NCI-H510A treated with DMSO at 0.1 percent for 48 hours (cell line): ENCODE results near the gene FOXJ3.

Experiments used
- DNase-seq: peaks from one replicate; lab custom pipeline; 2025; lab: John Stamatoyannopoulos, UW

The FOXJ3 gene

DNA sequence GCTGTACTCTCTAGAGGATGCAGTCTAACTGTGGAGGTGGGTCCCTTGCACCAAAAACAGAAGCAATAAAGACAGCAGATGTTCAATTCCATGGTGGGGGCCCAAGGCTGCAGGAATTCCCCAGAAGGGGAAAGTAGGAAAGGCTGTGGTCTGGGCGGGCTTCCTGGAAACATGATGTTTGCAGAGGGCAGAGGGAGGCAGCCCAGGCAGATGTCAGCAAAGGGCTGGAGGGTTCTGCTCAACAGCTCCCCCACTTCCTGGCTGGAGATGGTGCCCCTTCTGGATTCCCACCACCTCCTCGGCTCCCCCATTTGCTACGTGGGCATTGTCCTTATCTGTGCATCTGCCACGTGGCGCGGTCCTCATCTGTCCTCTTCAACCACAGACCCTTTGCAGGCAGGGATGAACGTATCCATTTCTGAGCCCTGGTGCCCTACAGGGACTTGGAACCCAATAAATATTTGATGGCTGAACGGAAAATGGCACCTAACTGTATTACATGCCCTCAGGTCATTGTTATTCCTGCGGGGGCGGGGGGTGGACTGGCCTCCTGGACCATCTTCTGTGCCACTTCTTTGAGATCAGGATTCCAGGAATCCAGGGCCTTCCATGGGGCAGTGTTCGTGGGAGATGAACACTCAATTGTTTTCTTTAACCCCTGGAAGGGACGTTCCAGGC, 190.2 kb downstream of the FOXJ3 start:
- DNase-seq: no peak

DNA sequence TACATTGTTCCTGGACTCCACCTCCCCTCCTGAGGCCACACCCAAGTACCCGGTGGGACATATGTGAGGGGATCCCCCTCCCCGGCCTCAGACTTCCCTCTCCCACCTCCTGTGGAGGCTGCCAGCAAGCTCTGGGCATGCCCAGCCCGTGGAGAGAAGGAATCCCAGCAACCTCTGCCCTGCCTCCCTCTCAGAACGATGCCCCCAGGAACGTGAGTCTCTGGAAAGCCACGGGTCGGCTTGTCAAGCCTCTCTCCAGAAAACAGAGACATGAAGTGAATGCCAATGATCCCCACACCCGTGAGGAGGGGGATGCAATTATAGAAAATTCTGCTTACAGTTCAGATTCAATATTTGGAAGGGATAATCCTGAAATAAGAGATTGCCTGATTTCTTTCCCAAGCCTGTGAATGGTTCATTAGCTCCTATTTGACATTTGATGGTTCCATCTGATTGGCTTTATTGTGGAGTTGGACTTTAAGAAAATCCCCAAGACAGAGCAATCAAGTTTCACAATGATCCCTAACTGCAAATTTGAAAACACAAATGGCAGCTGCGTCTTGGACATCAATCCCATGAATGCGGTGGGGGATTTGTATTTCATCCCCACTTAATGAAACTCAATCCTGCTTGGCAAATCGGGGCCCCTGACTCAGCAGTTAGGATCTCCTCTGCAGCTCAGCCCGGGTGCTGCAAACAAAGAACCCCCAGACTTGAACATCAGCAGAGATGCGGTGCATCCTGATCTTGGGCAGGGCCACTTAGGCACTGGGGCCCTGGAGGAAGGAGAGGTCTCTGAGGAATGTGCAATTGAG, 190.9 kb downstream of the FOXJ3 start:
- no peak for DNase-seq

DNA sequence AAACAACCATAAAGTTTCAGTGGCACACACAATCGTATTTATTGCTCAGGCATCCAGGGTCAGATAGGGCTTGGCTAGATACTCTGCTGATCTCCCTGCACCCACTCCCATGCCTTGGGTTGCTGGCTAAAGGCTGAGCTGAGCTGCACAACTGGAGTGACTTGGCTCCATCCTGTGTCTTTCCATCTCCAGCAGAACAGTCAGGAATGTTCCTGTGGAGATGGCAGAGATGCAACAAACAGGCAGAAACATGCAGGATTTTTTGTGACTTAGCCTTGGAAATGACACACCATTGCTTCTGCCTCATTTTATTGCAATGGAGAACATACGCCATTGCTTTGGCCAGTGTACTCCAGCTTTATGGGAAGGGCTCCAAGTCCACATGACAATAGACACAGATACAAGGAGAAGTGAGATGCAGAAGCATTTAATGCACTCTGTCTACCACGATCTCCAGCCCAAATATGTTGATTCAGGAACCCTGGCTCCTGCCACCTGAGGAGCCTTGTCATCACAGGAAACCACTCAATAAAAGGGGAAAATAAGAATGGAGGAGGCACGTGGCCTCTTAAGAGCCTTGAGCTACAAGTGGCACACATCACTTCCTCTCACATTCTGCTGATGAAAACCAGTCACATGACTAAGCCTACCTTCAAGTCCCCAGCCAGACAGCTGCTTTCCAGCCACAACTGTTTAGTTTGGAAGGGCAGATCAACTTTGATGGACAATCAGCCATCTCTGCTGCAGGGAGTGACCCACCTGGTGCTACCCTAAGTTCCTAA, 191.9 kb downstream of the FOXJ3 start:
- peak; percentile 88 for DNase-seq

DNA sequence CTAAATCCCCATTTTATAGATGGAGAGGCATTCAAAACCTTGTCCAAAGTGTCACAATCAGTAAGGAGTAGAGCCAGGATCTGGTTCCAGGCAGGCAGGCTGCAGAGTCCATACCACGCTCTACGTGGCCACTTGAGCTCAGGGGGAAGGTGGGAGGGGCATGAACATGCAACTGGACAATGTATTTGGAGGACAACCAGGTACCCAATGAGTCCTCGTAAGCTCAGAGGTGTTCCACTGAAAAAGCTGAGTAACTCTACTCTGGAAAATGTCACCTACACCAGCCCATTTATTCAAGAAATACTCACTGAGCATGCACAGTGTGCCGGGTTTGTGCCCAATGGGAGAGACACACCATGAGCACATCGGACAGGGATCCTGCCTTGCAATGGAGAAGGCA, 193.1 kb downstream of the FOXJ3 start:
- no peak for DNase-seq

DNA sequence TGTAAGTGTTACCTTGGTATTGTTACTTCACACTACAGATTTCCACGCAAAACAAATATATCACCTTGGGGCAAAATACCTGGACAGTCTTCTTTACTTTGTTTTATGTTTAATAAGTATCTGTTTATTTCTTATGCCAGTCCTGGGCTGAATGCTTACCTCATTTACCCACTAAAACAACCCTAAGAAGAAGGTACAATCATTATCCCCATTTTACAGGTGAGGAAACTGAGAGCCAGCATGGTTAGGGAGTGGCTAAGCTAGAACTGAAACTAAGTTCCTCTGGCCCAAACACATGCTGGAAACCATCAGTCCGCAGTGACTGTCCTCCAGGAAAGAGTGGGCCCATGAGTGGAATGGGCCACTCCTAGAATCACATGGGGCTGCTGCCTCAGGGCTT, 194.8 kb downstream of the FOXJ3 start:
- DNase-seq: no peak

DNA sequence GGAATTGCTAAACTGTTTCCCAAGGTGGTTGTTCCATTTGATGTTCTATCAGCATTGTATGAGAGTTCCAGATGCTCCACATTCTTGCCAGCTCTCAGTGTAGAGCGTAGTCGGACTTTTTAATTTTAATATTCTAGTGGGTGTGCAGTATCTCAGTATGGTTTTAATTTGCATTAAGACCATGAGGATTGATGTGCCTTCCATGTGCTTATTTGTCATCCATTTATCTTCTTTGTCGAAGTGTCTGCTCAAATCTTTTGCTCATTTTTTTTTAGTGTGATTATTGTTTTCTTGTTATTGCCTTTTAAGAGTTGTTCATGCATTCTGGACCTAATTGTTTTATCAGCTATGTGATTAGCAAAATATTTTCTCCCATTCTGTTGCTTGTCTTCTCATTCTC, 195.6 kb downstream of the FOXJ3 start:
- no peak for DNase-seq

DNA sequence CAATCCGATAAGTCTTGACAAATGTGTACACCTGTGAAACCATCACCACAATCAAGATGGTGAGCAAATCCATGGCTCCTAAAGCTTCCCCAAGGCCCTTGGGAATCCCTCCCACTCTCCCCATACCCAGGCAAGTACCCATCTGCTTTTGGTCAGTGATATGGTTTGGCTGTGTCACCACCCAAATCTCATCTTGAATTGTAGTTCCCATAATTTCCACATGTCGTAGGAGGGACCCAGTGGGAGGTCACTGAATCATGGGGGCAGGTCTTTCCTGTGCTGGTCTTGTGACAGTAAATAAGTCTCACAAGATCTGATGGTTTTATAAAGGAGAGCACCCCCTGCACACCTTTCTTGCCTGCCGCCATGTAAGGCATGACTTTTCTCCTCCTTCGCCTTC, 196.4 kb downstream of the FOXJ3 start:
- no peak for DNase-seq

DNA sequence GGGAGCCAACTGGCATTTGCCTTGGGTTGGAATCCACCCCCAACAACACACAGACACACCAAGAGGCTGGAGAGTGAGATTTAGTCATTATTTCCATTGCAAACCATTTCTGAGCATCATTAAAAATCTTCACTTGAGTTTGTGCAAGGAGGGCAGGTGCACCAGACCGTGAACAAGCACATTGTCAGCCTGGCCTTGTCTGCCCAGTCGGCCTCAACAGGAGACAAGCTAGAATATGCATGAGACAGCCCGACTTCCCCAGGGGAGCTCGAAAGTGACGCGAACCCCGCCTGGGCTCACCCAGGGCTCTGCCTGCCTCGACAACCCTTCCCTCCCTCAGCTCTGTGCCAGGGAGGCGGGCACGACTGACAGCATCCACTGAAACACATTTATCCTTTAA, 197.3 kb downstream of the FOXJ3 start:
- peak; percentile 28 for DNase-seq

DNA sequence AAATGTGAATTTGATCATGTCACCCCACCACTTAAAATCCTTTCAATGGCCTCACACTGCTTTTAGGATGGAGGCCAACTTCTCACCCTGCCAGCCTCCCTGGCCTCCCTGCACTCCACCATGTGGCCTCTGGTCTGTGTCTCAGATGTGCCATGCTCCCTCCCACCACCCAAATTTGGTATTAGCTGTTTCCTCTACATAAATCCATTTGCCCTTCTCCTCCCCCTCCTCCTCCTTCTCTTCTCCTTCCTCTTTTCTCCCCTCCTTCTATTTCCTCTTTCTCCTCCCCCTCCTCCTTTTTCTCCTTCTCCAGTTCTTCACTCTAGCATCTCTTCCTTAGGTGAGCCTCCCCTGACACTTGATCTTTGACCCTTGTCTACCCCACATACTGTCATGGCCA, 198.6 kb downstream of the FOXJ3 start:
- DNase-seq: no peak

DNA sequence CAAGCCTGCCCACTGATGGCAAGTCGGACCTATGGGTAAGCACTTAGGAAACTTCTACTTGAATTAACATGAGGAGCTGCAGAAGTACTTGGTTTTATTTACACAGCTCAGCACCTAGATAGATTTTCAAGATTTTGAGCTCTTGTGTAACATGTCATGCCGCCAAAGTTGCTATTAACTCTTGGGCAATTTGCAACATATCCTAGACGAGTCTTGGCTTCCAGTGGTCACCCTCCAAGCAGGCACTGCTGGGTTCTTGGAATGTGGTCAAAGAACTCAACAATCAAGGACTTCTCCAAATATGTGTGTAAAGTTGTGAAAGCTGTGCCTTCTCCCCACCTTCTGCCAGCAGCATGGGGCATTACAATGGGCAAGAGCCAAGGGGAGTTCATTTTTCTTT, 199.6 kb downstream of the FOXJ3 start:
- DNase-seq: no peak

DNA sequence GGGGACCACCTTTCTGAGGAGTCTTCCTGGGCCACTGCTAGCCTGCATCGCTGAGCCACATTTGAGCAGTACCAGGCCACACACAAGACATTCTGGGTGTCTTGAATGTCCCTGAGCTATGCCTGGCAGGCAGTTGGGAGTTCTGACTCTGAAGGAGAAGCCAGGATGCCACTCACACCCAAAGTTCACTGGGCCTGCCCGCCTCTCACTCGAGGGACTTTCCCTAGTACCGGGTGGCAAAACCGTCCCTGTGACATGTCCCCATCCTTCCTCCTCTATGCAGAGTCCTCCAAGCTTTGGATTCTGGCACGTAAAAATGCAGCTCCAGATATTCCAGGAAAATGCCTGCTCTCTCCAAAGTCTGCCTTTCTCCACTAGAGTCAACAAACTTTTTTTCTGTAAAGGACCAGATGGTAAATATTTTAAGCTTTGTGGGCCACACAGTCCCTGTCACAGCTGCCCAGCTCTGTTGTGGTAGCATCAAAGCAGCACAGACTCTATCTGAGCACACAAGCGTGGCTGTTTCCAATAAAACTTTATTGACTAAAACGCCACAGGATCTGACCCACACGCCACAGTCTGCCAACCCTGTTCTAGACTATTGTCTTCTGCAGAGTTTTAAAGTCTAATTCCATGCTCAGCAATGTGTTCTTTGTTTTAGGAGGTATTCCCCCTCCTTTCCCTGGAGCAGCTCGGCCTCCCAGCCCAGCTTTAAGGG, 201.1 kb downstream of the FOXJ3 start:
- DNase-seq: no peak

DNA sequence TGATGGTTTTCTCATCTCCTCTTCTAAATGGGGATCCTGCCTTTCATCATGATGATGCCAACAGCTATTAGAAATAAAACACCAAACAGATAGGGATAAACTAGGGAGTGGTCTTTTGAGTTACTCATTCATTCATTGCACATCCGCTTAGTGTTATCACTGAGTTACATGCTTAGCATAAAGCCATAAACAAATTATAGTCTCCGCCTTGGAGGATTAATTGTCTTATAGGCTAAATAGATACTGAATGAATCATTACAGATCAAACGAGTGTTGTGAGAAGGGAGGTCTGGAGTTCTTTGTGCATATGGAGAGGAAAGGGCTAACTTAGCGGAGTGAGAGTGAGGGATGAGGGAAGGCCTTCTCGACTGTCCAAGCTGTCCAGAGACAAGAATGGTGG, 201.6 kb downstream of the FOXJ3 start:
- DNase-seq: no peak

DNA sequence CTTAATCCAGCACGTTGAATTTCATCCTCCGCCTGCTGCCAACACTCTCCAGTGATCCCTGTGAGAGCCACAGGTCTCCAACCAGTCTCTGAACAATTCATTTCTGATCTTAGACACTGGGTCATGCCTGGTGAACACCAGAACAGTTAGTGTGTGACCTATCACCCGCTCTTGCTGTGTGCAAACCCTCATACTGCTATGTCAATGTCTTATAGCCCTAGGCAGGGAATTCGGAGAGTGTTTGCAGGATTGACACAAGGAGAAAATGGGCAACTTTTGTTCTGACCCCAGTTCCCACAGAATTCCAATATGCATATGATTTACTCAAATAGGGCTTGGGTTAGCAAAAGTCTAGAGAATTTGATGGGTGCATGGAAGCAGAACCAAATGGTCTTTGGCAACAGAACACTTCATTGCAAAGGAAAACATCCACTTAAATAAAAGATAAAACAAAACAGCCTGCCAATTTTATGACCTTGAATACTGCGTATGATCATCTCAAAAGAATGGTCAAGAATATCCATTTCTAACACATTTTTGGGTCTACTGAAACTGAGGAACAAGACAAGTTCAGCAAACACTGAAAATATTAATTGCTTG, 204.9 kb downstream of the FOXJ3 start:
- no peak for DNase-seq

DNA sequence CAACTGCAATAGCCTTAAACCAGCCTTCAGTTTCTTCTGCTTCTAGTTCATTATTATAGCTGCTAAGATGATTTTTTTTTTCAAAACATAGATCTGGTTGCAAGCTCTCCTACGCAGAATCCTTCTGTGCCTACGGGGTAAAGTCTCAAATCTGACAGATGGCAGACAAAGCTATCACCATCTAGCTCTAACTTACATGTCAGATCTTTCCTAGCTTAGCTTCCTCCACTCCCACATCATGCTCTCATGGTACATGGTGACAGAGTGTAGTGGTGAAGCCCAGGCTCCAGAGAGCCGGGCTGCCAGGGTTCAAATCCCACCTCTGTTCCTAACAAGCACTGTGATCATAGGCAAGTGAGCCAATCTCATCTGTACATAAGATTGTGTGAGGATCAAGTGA, 206.1 kb downstream of the FOXJ3 start:
- no peak for DNase-seq

DNA sequence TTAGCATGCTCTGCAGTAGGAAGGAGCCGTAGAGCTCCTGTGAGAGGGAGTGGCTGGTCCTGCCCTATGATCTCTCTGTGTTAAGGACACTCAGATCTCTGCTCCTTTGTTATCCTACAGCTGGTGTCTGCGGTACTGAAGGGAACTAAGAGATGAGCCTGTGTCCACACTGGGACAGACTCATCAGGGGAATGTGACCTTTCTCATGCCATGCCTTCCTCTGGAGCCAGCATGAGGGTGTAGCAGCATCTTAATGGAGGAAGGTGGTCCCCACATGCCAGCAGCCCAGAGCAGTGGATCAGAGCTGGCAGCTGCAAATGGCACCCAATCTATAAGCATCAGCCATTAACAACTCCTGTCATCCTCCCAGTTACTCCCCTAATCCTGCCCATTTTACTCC, 206.5 kb downstream of the FOXJ3 start:
- DNase-seq: no peak

DNA sequence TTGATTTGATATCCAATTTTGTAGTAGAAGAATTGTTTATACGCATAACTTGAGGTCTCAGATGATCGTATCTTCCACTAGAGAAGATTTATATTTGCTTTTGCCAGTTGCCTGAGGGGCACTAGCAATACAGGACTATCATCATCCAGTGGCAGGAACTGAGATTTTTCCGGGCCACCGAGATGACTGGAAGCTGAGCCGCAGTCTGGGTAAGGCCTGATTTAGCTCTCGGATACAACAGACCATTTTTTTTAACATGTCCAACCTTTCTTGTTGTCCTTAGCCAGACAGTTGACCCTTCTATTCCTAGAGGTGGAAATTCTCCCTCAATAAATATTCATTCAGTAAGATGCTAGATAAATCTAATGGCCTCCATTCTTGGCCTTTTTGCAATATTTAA, 207.3 kb downstream of the FOXJ3 start:
- no peak for DNase-seq
